A549 (cell line): ENCODE results near the gene TMC5. TPM values are rescaled to one million over a fixed set of nuclear protein-coding genes. Genes with fewer than 3 reads are reported as not detected.

Experiments used
- ATAC-seq, 2 experiments: fragments of 200-7000 bp in 1 of 2; fragments of >200 bp in 1 of 2; cut with Nextera tagmentation in 1 of 2; cut with Tn5 transposase in 1 of 2; 3 replicates each; pipeline versions ENCODE4 v1.8.0 to v1.9.1; 2018 to 2020; ENCODE audit warnings: mild to moderate bottlenecking in 1 of 2, moderate library complexity in 1 of 2
- CTCF ChIA-PET: fragments of 300-600 bp; sonication (Branson Sonifier 250); formaldehyde crosslinking; extraction: SDS; loops from one replicate; lab custom pipeline; 2021; ENCODE audit warnings: antibody characterized with exemption, inconsistent platforms; lab: Yijun Ruan, JAX
- POLR2A ChIA-PET: fragments of 350-600 bp; formaldehyde crosslinking; extraction: SDS; loops from one replicate; lab custom pipeline; 2021; ENCODE audit warnings: antibody characterized with exemption, inconsistent platforms; lab: Yijun Ruan, JAX
- DNase-seq, 2 experiments: peaks; one replicate each; pipeline versions ENCODE4 v3.0.0 to v3.0.0-alpha.2; 2011 to 2016; ENCODE audit warnings: low read depth in 1 of 2, low spot score in 1 of 2
- FAIRE-seq: peaks from 2 replicates; lab custom pipeline; 2011; peaks lifted over from hg19 to GRCh38; lab: Jason Lieb, UNC
- H3K27ac ChIP-seq, 2 experiments: fragments of >200 bp; sonication (Bioruptor Twin); formaldehyde crosslinking; 3 replicates each; pipeline ENCODE4 v1.5.1; 2016 to 2017
- H3K4me1 ChIP-seq: fragments of >200 bp; sonication (Bioruptor Twin); formaldehyde crosslinking; 3 replicates; pipeline ENCODE4 v1.6.1; 2016
- H3K4me2 ChIP-seq: fragments of >200 bp; sonication (Bioruptor Twin); formaldehyde crosslinking; 3 replicates; pipeline ENCODE4 v1.6.1; 2016
- H3K4me3 ChIP-seq: fragments of >200 bp; sonication (Bioruptor Twin); formaldehyde crosslinking; 3 replicates; pipeline ENCODE4 v1.5.1; 2016
- H3K9me3 ChIP-seq: fragments of >200 bp; sonication (Bioruptor Twin); formaldehyde crosslinking; 3 replicates; pipeline ENCODE4 v1.6.1; 2016
- EP300 ChIP-seq, 2 experiments: fragments of >200 bp; sonication (Bioruptor Twin); formaldehyde crosslinking; IDR thresholded peaks; 2 replicates in 1 of 2; 3 replicates in 1 of 2; pipeline ENCODE4 v1.6.1; 2016 to 2017
- FOSB ChIP-seq: fragments of 250-450 bp; sonication (Bioruptor Pico); IDR thresholded peaks from 2 replicates; pipeline ENCODE4 v1.5.0; 2020; ENCODE audit warnings: mild to moderate bottlenecking, moderate library complexity
- FOSL2 ChIP-seq, 2 experiments: fragments of 450-650 bp in 1 of 2; fragments of >200 bp in 1 of 2; sonication (Bioruptor Twin) in 1 of 2; formaldehyde crosslinking; IDR thresholded peaks; 2 replicates each; pipeline versions ENCODE4 v1.5.0 to v1.6.1; 2016 to 2020; ENCODE audit warnings: mild to moderate bottlenecking in 1 of 2, moderate library complexity in 1 of 2
- FOXS1 ChIP-seq: fragments of 250-450 bp; sonication (Bioruptor Pico); IDR thresholded peaks from 2 replicates; pipeline ENCODE4 v1.5.0; 2020; ENCODE audit warnings: mild to moderate bottlenecking, moderate library complexity
- JUN ChIP-seq, 2 experiments: fragments of >200 bp; sonication (Bioruptor Twin); formaldehyde crosslinking; IDR thresholded peaks; 2 replicates in 1 of 2; 3 replicates in 1 of 2; pipeline ENCODE4 v1.6.1; 2016 to 2017
- MAZ ChIP-seq: fragments of 150-350 bp; IDR thresholded peaks from 2 replicates; pipeline ENCODE4 v1.6.1; 2014; ENCODE audit warnings: antibody characterized with exemption, low read depth, low read length, borderline replicate concordance
- MYC ChIP-seq: IDR thresholded peaks from 2 replicates; pipeline ENCODE4 v1.6.1; 2012; ENCODE audit warnings: mild to moderate bottlenecking, inconsistent platforms, low read length, improper control_type of control experiment, borderline replicate concordance
- NFE2L2 ChIP-seq: fragments of 150-350 bp; conservative IDR thresholded peaks from 2 replicates; pipeline ENCODE4 v1.6.1; 2014; ENCODE audit warnings: low read length
- NR3C1 ChIP-seq: fragments of >200 bp; sonication (Bioruptor Twin); formaldehyde crosslinking; IDR thresholded peaks from 3 replicates; pipeline ENCODE4 v1.6.1; 2017
- PHF8 ChIP-seq: fragments of 200-600 bp; sonication (generic); IDR thresholded peaks from 2 replicates; pipeline ENCODE4 v1.6.1; 2016; ENCODE audit warnings: low read depth, mild to moderate bottlenecking, antibody characterized with exemption, moderate library complexity, borderline replicate concordance
- ZC3H11A ChIP-seq: fragments of 450-650 bp; IDR thresholded peaks from 2 replicates; pipeline ENCODE4 v1.6.1; 2014; ENCODE audit warnings: antibody characterized with exemption, mild to moderate bottlenecking
- ZNF302 ChIP-seq: fragments of 250-450 bp; sonication (Bioruptor Pico); IDR thresholded peaks from 2 replicates; pipeline ENCODE4 v1.9.0; 2021; ENCODE audit warnings: inconsistent platforms, mild to moderate bottlenecking, moderate library complexity
- WGBS: methylation state at CpG from one replicate; pipeline ENCODE4 v1.1.6; 2017; ENCODE audit errors: missing lambda C conversion rate; 5-methylcytosine and 5-hydroxymethylcytosine counted together
- polyA plus RNA-seq, 4 experiments: library from polyadenylated mRNA; depleted of rRNA in 3 of 4; stranded (reverse); fragments of >200 nt; fragmentation: RNase III in 1 of 4; extraction: RNeasy Plus Mini Kit Qiagen cat#74134 plus additional on column Dnase treatment in 1 of 4; gene quantifications; 2 replicates in 3 of 4; 3 replicates in 1 of 4; pipeline ENCODE4 v1.2.3, GENCODE V29; 2011 to 2017
- TF ChIP-seq, protein P1 (sequence below): fragments of >200 bp; sonication (Bioruptor Twin); formaldehyde crosslinking; IDR thresholded peaks from 2 replicates; pipeline ENCODE4 v1.6.1; 2016
- TF ChIP-seq, protein P2 (sequence below): fragments of 450-650 bp; IDR thresholded peaks from 2 replicates; pipeline ENCODE4 v1.6.1; 2014; ENCODE audit warnings: antibody characterized with exemption
- TF ChIP-seq, protein P3 (sequence below): fragments of 250-450 bp; sonication (Bioruptor Pico); IDR thresholded peaks from 2 replicates; pipeline ENCODE4 v1.5.0; 2021; ENCODE audit warnings: mild to moderate bottlenecking, moderate library complexity, borderline replicate concordance
- TF ChIP-seq, protein P4 (sequence below): fragments of 200-600 bp; sonication (generic); IDR thresholded peaks from 2 replicates; pipeline ENCODE4 v1.6.1; 2016; ENCODE audit warnings: antibody characterized with exemption, mild to moderate bottlenecking, moderate library complexity
- TF ChIP-seq, protein P5 (sequence below): fragments of 150-350 bp; IDR thresholded peaks from 2 replicates; pipeline ENCODE4 v1.6.1; 2014; ENCODE audit warnings: low read depth, mild to moderate bottlenecking, low read length
- TF ChIP-seq, protein P6 (sequence below): fragments of >200 bp; sonication (Bioruptor Twin); formaldehyde crosslinking; IDR thresholded peaks from 3 replicates; pipeline ENCODE4 v1.6.1; 2016

Gene TMC5
- polyA plus RNA-seq, 2 of the 4 experiments (the other 2 are of a cell fraction), result 8.3 to 17.1 TPM

DNA sequence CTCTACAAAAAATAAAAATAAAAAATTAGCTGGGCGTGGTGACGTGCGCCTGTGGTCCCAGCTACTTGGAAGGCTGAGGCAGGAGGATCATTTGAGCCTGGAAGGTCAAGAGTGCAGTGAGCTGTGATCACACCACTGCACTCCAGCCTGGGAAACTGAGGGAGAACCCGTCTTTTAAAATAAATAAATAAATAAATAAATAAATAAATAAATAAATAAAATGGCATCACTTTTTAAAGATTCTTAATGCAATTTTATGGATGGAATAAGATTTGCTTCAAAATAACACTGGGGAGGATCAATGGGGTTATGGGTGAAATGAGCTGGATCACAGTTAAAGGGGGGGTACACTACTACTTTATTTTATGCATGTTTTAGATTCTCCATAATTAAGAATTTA lies 89.3 kb downstream of the TMC5 start:
- no peaks in the 10 kb centered on the region for H3K4me1 ChIP-seq
- TF ChIP-seq, protein P1, sequence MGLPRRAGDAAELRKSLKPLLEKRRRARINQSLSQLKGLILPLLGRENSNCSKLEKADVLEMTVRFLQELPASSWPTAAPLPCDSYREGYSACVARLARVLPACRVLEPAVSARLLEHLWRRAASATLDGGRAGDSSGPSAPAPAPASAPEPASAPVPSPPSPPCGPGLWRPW, result no peak
- TF ChIP-seq MYC (no peak), NR3C1 (no peak), ZC3H11A (peak; percentile 86), NFE2L2 (no peak), FOXS1 (no peak)
- TF ChIP-seq, protein P2, sequence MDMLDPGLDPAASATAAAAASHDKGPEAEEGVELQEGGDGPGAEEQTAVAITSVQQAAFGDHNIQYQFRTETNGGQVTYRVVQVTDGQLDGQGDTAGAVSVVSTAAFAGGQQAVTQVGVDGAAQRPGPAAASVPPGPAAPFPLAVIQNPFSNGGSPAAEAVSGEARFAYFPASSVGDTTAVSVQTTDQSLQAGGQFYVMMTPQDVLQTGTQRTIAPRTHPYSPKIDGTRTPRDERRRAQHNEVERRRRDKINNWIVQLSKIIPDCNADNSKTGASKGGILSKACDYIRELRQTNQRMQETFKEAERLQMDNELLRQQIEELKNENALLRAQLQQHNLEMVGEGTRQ, result no peak
- TF ChIP-seq, all 56 proteins: peak for 1
- Histone ChIP-seq H3K4me3 (no peak overlapping the region), H3K4me2 (no peak overlapping the region), H3K9me3 (no peaks in the 10 kb centered on the region), H3K27ac (no peak overlapping the region)
- FAIRE-seq, result no peak
- no peak for DNase-seq
- POLR2A ChIA-PET, result no interaction called here
- CTCF ChIA-PET, result interaction anchor here (0.7 to 2.7 kb wide), 5 partner anchors 14 to 435 kb away, joined by 3 to 12 read pairs (median 4); no protein-coding TSS in a partner anchor
- WGBS, result 90% methylated on average over 4 of the region's 4 CpGs
- no peak for ATAC-seq

DNA sequence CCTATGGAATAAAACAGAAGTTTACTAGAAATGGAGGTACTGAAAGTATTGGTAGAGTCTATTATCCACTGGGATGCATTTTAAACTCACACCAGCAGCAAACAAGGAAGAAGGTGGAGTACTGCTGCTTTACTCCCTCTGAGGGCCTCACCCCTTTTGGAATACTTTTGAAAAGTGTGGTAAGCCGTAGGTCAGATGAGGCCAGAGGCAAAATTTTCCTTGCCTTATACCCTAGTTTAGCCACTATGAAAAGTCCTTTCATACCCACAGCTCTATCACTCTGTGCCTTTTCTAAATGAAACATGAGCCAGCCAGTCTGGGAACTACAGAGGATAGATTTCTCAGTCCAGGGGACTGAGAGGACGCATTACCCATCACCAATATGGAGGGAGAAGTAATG lies 90.2 kb downstream of the TMC5 start:
- TF ChIP-seq, protein P3, sequence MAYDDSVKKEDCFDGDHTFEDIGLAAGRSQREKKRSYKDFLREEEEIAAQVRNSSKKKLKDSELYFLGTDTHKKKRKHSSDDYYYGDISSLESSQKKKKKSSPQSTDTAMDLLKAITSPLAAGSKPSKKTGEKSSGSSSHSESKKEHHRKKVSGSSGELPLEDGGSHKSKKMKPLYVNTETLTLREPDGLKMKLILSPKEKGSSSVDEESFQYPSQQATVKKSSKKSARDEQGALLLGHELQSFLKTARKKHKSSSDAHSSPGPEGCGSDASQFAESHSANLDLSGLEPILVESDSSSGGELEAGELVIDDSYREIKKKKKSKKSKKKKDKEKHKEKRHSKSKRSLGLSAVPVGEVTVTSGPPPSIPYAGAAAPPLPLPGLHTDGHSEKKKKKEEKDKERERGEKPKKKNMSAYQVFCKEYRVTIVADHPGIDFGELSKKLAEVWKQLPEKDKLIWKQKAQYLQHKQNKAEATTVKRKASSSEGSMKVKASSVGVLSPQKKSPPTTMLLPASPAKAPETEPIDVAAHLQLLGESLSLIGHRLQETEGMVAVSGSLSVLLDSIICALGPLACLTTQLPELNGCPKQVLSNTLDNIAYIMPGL (CRISPR knock-in tag), result no peak
- TF ChIP-seq PHF8 (no peak), MAZ (no peak), JUN (IDR thresholded peaks at IDR 0.05) (no peak), NFE2L2 (no peak)
- TF ChIP-seq, protein P4, sequence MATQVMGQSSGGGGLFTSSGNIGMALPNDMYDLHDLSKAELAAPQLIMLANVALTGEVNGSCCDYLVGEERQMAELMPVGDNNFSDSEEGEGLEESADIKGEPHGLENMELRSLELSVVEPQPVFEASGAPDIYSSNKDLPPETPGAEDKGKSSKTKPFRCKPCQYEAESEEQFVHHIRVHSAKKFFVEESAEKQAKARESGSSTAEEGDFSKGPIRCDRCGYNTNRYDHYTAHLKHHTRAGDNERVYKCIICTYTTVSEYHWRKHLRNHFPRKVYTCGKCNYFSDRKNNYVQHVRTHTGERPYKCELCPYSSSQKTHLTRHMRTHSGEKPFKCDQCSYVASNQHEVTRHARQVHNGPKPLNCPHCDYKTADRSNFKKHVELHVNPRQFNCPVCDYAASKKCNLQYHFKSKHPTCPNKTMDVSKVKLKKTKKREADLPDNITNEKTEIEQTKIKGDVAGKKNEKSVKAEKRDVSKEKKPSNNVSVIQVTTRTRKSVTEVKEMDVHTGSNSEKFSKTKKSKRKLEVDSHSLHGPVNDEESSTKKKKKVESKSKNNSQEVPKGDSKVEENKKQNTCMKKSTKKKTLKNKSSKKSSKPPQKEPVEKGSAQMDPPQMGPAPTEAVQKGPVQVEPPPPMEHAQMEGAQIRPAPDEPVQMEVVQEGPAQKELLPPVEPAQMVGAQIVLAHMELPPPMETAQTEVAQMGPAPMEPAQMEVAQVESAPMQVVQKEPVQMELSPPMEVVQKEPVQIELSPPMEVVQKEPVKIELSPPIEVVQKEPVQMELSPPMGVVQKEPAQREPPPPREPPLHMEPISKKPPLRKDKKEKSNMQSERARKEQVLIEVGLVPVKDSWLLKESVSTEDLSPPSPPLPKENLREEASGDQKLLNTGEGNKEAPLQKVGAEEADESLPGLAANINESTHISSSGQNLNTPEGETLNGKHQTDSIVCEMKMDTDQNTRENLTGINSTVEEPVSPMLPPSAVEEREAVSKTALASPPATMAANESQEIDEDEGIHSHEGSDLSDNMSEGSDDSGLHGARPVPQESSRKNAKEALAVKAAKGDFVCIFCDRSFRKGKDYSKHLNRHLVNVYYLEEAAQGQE, result no peak
- no peak for FAIRE-seq
- ChIA-PET POLR2A (no interaction called here), CTCF (interaction anchor here (0.5 to 2.7 kb wide), 4 partner anchors 48 to 421 kb away, joined by 3 to 12 read pairs (median 4); partner anchors contain the start of gene VPS35L)
- Histone ChIP-seq H3K9me3 (no peaks in the 10 kb centered on the region), H3K4me3 (no peak overlapping the region), H3K4me1 (no peaks in the 10 kb centered on the region), H3K4me2 (no peak overlapping the region), H3K27ac (no peak overlapping the region)
- DNase-seq, result no peak
- 96% methylated on average over 2 of the region's 2 CpGs for WGBS
- ATAC-seq, result peak in 1 of 2 experiments; percentile 47; a peak in 1 of 6 replicates

DNA sequence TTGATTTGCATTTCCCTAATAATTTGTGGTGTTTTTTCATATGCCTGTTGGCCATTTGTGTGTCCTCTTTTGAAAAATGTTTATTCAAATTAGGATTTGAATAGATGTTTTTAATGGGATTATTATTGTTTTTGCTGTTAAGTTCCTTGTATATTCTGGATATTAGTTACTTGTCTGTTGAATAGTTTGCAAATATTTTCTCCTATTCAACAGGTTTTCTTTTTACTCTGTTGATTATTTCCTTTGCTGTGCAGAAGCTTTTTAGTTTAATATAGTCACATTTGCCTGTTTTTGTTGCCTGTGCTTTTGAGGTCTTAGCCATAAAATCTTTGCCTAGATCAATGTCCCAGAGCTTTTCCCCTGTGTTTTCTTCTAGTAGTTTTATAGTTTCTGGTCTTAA lies 94.6 kb downstream of the TMC5 start:
- H3K4me2 ChIP-seq, result no peak overlapping the region
- DNase-seq, result no peak
- no peak overlapping the region for H3K27ac ChIP-seq
- POLR2A ChIA-PET, result no interaction called here
- no peak for FAIRE-seq
- ATAC-seq, result no peak
- TF ChIP-seq, protein P2, result no peak
- no peak for TF ChIP-seq FOSL2 (IDR thresholded peaks at IDR 0.05)
- TF ChIP-seq FOSL2 (CRISPR knock-in tag; IDR thresholded peaks at IDR 0.05), result no peak
- no peak for TF ChIP-seq ZNF302 (CRISPR knock-in tag)
- TF ChIP-seq, protein P5, sequence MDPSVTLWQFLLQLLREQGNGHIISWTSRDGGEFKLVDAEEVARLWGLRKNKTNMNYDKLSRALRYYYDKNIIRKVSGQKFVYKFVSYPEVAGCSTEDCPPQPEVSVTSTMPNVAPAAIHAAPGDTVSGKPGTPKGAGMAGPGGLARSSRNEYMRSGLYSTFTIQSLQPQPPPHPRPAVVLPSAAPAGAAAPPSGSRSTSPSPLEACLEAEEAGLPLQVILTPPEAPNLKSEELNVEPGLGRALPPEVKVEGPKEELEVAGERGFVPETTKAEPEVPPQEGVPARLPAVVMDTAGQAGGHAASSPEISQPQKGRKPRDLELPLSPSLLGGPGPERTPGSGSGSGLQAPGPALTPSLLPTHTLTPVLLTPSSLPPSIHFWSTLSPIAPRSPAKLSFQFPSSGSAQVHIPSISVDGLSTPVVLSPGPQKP, result no peak
- no peak for TF ChIP-seq EP300 (IDR thresholded peaks at IDR 0.05)
- no peak for TF ChIP-seq FOSB (CRISPR knock-in tag)
- TF ChIP-seq FOXS1, result no peak
- TF ChIP-seq, protein P6, sequence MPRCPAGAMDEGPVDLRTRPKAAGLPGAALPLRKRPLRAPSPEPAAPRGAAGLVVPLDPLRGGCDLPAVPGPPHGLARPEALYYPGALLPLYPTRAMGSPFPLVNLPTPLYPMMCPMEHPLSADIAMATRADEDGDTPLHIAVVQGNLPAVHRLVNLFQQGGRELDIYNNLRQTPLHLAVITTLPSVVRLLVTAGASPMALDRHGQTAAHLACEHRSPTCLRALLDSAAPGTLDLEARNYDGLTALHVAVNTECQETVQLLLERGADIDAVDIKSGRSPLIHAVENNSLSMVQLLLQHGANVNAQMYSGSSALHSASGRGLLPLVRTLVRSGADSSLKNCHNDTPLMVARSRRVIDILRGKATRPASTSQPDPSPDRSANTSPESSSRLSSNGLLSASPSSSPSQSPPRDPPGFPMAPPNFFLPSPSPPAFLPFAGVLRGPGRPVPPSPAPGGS, result no peak
- no peaks in the 10 kb centered on the region; the same call in 2 of the 3 replicates for H3K9me3 ChIP-seq
- peaks cover 16% of the 10 kb centered on the region for H3K4me1 ChIP-seq
- CTCF ChIA-PET, result interaction anchor here (4.6 kb wide), 1 partner anchor 10 kb away, joined by 31 read pairs; no protein-coding TSS in a partner anchor
- no peak overlapping the region for H3K4me3 ChIP-seq
